HuH-7 (cell line): ENCODE data around the gene PPRC1.

Experiments
- DNase-seq: peaks from one replicate; pipeline ENCODE4 v3.0.0; 2011; ENCODE audit warnings: low spot score

Gene PPRC1

DNA sequence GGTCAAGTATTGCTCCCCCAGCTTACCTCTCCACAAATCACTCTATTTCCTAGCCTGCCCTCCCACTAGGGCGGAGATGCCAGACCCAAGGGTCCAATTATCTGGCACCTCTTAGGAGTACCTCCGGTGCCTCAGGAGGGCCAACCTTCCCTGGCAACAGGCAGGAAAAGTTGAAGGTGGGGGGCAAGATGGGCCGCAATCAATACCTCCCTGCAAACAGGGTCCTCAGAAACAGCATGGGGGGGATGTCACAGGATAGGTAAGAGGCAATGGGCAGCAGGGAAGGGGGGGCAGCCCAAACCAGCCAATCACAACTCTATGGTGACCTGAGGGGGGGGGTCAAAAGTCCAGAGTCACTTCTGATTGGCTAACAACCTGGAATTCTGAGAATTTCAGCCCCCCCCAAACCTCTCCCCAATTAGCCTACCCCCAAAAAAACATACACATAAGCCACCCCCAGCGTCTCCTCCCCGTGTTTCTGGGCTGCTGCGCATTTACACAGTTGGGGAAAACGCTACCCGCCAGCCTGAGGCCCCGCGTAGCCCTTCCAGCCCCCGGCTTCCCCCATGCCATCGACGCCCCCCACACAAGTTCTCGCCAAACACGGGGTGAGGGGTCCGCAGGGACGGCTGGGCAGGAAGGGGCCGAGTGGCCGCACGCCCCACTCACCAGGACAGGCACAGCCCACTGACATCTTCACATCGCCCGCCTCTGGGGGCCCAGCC lies 13.3 kb upstream of the PPRC1 start:
- peak; percentile 78 for DNase-seq

- peak; percentile 91 for DNase-seq
Measured at GRCh38 chr10:102120142-102120990, 12.5 kb upstream of the PPRC1 start, which contains the start of gene LDB1. TSS of gene LDB1 (minus strand) at chr10:102120368. CDS start at chr10:102120110, 258 bp downstream.

DNA sequence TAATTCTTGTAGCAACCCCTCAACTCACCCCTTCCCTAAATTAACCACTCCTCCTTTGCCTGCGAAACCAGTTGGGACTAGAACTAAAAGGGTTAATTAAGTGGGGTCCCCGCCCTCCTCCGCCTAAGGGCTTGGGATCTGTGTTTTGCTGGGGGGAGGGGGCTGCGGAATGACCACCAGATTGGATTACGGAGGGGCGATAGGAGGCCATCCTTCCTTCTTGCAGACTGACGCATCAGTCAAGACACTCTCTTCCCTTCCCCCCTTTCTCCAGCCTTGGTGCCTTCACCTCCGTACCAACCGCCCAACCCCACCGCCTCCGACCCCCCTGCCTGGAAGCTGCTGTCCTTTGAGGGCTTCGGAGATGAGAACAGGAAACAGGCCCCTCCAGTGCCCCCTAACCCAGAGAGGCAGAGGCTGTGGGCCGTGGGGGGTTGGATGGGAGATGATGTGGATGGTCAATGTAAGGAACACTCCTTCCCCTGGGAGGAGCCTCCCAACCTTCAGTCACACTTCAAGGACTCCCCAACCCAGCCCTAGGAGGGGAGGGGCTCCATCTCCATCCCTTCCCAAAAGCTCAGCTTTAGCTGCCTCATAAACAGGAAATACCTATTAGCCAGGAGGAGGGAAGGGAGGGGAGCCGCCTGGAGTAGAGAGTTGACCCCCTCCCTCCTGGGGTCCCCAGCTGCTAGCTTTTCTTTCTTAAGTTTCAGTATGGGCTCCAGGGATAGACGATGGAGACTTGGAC lies 11.7 kb upstream of the PPRC1 start:
- DNase-seq: no peak

GRCh38 chr10:102121739-102122372 lies 11.0 kb upstream of the PPRC1 start:
- no peak for DNase-seq

- no peak for DNase-seq
Measured at GRCh38 chr10:102122450-102122849, 10.4 kb upstream of the PPRC1 start.

DNA sequence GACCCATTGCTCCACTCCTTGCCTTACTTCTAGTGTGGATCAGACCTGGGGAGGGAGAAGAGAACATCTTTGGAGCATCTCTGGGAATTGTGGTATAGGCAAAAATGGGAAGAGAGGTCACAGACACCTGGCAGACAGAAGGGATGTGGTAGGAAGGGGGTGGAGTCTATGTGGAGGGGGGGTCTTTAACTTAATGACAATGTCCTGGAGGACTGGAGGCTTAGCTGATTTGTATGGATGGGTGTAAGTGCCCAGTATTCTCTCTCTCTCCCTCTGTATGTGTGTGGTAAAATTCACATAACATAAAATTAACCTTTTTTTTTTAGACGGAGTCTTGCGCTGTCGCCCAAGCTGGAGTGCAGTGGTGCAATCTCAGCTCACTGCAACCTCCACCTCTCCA lies 9.6 kb upstream of the PPRC1 start:
- no peak for DNase-seq

DNA sequence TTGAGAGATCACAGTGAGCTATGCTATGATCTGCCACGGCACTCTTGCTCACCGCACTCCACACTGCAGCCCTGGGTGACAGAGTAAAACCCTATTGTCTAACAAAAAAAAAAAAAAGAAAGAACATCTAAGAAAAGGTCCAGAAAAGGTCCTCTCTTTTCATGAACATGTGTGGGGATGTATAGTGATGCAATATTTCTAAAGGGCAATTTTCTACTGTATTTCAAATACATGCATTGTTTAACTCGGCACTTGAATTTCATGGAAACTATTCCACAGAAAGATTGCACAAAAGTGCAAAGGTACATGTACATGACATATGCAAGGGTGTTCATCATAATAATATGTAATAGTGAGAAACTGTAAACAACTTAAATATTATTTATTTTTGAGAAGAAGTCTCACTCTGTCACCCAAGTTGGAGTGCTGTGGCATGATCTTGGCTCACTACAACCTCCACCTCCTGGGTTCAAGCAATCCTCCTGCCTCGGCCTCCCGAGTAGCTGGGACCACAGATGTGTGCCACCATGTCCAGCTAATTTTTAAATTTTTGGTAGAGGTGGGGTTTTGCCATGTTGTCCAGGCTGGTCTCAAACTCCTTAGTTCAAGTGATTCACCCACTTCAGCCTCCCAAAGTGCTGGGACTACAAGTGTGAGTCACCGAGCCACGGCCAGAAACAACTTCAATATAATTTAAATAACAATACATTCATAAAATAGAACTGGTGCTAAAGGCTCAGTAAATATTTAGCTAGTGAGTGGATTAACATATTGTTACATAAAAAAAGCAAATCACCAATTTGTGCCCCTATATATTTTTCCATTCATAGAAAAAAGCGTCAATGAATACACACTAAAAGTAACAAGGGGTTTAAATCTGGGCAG lies 1.3 kb upstream of the PPRC1 start:
- DNase-seq: no peak

- DNase-seq: no peak
Measured at GRCh38 chr10:102132193-102132562, 662 bp upstream of the PPRC1 start.

GRCh38 chr10:102133373-102134195 lies 744 bp downstream of the PPRC1 start:
- DNase-seq: peak; percentile 76

- no peak for DNase-seq
Measured at GRCh38 chr10:102134416-102134815, 1.6 kb downstream of the PPRC1 start.

DNA sequence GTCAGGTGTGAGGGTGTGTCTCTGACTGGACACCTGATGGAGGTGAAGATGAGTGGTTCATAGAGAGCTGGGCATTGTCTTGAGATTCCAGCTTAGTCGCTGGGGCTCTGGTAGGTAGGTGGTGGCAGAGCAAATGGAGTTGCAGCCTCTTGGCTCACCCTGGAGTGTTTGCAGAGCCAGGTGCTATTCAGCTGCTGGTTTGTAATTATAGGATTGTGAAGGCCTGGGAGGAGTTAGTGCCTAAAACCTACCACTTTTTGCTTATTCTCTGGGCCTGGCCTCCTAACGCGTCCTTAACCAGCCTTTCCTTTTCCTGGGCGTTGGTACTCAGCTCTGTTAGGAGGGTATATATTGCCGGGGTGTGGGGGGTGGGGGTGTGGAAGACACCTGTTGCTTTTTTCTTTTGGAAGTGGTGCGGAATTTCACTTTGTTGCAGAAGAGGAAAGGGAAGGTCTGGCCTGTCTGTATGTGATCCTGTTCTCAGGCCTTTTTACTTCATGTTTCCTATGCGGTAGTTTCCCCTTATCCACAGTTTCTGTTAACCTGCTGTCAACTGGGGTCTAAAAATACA lies 3.2 kb downstream of the PPRC1 start:
- DNase-seq: no peak

- DNase-seq: no peak
Measured at GRCh38 chr10:102139281-102140110, 6.7 kb downstream of the PPRC1 start.

DNA sequence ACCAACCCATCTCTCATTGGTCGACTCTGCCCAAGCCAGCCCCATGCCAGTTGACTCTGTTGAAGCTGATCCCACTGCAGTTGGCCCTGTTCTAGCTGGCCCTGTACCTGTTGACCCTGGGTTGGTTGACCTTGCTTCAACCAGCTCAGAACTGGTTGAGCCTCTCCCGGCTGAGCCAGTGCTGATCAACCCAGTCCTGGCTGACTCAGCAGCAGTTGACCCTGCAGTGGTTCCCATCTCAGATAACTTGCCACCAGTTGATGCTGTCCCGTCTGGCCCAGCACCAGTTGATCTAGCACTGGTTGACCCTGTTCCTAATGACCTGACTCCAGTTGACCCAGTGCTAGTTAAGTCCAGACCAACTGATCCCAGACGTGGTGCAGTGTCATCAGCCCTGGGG lies 7.4 kb downstream of the PPRC1 start:
- no peak for DNase-seq

GRCh38 chr10:102140913-102141540 lies 8.2 kb downstream of the PPRC1 start:
- DNase-seq: no peak

DNA sequence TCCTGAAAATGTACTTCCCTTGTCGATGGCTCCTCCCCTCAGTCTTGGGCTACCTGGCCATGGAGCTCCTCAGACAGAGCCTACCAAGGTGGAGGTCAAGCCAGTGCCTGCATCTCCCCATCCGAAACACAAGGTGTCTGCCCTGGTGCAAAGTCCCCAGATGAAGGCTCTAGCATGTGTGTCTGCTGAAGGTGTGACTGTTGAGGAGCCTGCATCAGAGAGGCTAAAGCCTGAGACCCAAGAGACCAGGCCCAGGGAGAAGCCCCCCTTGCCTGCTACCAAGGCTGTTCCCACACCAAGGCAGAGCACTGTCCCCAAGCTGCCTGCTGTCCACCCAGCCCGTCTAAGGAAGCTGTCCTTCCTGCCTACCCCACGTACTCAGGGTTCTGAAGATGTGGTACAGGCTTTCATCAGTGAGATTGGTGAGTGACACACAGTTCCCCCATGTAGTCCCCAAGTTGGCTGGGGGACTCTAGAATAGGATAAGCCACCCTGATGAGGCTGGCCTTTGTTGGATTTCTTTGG lies 8.8 kb downstream of the PPRC1 start:
- DNase-seq: no peak

DNA sequence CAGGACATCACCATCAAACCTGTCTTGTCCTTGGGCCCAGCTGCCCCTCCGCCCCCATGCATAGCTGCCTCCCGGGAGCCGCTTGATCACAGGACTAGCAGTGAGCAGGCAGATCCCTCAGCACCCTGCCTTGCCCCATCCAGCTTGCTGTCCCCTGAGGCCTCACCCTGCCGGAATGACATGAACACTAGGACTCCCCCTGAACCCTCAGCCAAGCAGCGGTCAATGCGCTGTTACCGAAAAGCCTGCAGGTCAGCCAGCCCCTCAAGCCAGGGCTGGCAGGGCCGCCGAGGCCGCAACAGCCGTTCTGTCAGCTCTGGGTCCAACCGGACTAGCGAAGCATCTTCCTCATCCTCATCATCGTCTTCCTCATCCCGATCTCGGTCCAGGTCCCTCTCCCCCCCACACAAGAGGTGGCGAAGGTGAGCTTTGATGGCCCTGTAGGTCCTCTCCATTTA lies 14.2 kb downstream of the PPRC1 start:
- no peak for DNase-seq

GRCh38 chr10:102147561-102147960 lies 14.7 kb downstream of the PPRC1 start:
- DNase-seq: no peak

- no peak for DNase-seq
Measured at GRCh38 chr10:102148275-102148674, 15.4 kb downstream of the PPRC1 start.
